Esophagus (tissue), 2 donors: ENCODE data around the gene AGAP1. TPM values are rescaled to one million over a fixed set of nuclear protein-coding genes. Genes with fewer than 3 reads are reported as not detected.

Experiments used
- H3K27ac ChIP-seq, 2 donors: one replicate each; pipeline ENCODE4 v1.5.1; 2013; ENCODE audit warnings: low read depth in 2 of 2, mild to moderate bottlenecking in 2 of 2, inconsistent platforms in 1 of 2, low read length in 1 of 2, moderate library complexity in 1 of 2
- H3K27me3 ChIP-seq, 2 donors: one replicate each; pipeline ENCODE4 v1.6.1; 2013; ENCODE audit warnings: low read length in 2 of 2, control low read depth in 1 of 2, mild to moderate bottlenecking in 1 of 2; ENCODE audit not compliant: insufficient read depth in 2 of 2, control insufficient read depth in 1 of 2
- H3K36me3 ChIP-seq, 2 donors: one replicate each; pipeline ENCODE4 v1.6.1; 2013; ENCODE audit warnings: low read length in 1 of 2; ENCODE audit not compliant: control insufficient read depth in 2 of 2, insufficient read depth in 2 of 2
- H3K4me1 ChIP-seq, 2 donors: one replicate each; pipeline ENCODE4 v1.6.1; 2013; ENCODE audit warnings: low read length in 1 of 2; ENCODE audit not compliant: control insufficient read depth in 2 of 2, insufficient read depth in 2 of 2
- H3K4me3 ChIP-seq, 2 donors: one replicate each; pipeline ENCODE4 v1.5.1; 2013; ENCODE audit warnings: low read length in 2 of 2, mild to moderate bottlenecking in 2 of 2, low read depth in 1 of 2, moderate library complexity in 1 of 2
- H3K9me3 ChIP-seq, 2 donors: one replicate each; pipeline ENCODE4 v1.6.1; 2013; ENCODE audit warnings: mild to moderate bottlenecking in 2 of 2, low read depth in 1 of 2, low read length in 1 of 2, moderate library complexity in 1 of 2; ENCODE audit not compliant: control insufficient read depth in 2 of 2, insufficient read depth in 1 of 2
- WGBS, 2 donors: extraction: QIAGEN DNeasy Blood & Tissue Kit; methylation state at CpG; one replicate each; pipeline ENCODE4 v1.1.7; 2013; 5-methylcytosine and 5-hydroxymethylcytosine counted together
- polyA plus RNA-seq, 2 donors: library from polyadenylated mRNA; stranded (reverse); fragments of 200-250 nt; gene quantifications; one replicate each; pipeline ENCODE4 v1.2.3, GENCODE V29; 2013
- donor health status: healthy with polysubstance abuse.
- donor health status: Bipolar disorder and iron deficiency.

The AGAP1 gene
- polyA plus RNA-seq, 2 donors = 4.9 TPM

DNA sequence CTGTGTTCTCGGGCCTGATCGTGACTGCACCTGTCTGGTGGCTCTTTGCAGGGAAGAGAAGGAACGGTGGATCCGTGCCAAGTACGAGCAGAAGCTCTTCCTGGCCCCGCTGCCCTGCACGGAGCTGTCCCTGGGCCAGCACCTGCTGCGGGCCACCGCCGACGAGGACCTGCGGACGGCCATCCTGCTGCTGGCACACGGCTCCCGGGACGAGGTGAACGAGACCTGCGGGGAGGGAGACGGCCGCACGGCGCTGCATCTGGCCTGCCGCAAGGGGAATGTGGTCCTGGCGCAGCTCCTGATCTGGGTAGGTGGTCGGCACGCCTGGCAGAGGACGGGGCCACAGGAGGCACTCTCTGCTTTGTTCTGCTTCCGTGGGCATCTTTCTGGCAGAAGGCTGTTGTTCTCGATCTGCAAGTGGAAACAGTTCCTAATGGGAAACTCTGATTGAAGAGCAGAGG is 626.3 kb downstream of the AGAP1 start:
- Histone ChIP-seq H3K9me3 (peaks cover 0 to 2% of the 10 kb centered on the region in 2 donors), H3K4me1 (peaks cover 0 to 2% of the 10 kb centered on the region in 2 donors), H3K27me3 (no peaks in the 10 kb centered on the region), H3K27ac (no peak overlapping the region), H3K36me3 (peaks cover 0 to 9% of the 10 kb centered on the region in 2 donors), H3K4me3 (no peak overlapping the region)
- WGBS, 2 donors = 81 to 84% methylated on average over 29 of the region's 29 CpGs

GRCh38 chr2:236120829-236121228 is 627.0 kb downstream of the AGAP1 start:
- 76 to 80% methylated on average over 5 of the region's 5 CpGs for WGBS, 2 donors

GRCh38 chr2:236121546-236121945 is 627.7 kb downstream of the AGAP1 start:
- H3K4me1 ChIP-seq = peaks cover 0 to 2% of the 10 kb centered on the region in 2 donors
- H3K9me3 ChIP-seq = peaks cover 0 to 2% of the 10 kb centered on the region in 2 donors
- no peak overlapping the region for H3K4me3 ChIP-seq
- peaks cover 0 to 9% of the 10 kb centered on the region in 2 donors for H3K36me3 ChIP-seq
- 95% methylated on average over 7 of the region's 7 CpGs for WGBS, 2 donors
- H3K27me3 ChIP-seq = no peaks in the 10 kb centered on the region
- H3K27ac ChIP-seq = no peak overlapping the region

More at GRCh38 chr2:236120829-236121228, 627.0 kb downstream of the AGAP1 start:
- Histone ChIP-seq H3K9me3 (peaks cover 0 to 2% of the 10 kb centered on the region in 2 donors), H3K27ac (no peak overlapping the region), H3K4me3 (no peak overlapping the region), H3K27me3 (no peaks in the 10 kb centered on the region), H3K4me1 (peaks cover 0 to 2% of the 10 kb centered on the region in 2 donors), H3K36me3 (peaks cover 0 to 9% of the 10 kb centered on the region in 2 donors)

GRCh38 chr2:236122236-236122635 is 628.4 kb downstream of the AGAP1 start:
- no peak overlapping the region for H3K27ac ChIP-seq
- H3K4me3 ChIP-seq = no peak overlapping the region
- 85 to 87% methylated on average over 3 of the region's 3 CpGs for WGBS, 2 donors
- H3K27me3 ChIP-seq = no peaks in the 10 kb centered on the region
- H3K36me3 ChIP-seq = peaks cover 0 to 9% of the 10 kb centered on the region in 2 donors
- peaks cover 0 to 2% of the 10 kb centered on the region in 2 donors for H3K4me1 ChIP-seq
- peaks cover 0 to 2% of the 10 kb centered on the region in 2 donors for H3K9me3 ChIP-seq

- Histone ChIP-seq H3K27me3 (no peaks in the 10 kb centered on the region), H3K4me1 (peaks cover 0 to 2% of the 10 kb centered on the region in 2 donors), H3K27ac (no peak overlapping the region), H3K36me3 (peaks cover 0 to 9% of the 10 kb centered on the region in 2 donors), H3K9me3 (peaks cover 0 to 2% of the 10 kb centered on the region in 2 donors), H3K4me3 (no peak overlapping the region)
- WGBS, 2 donors = 95 to 97% methylated on average over 19 of the region's 19 CpGs
These were observed 629.9 kb downstream of the AGAP1 start for GRCh38 chr2:236123716-236124115.

GRCh38 chr2:236124182-236124893 is 630.5 kb downstream of the AGAP1 start:
- H3K4me1 ChIP-seq = peaks cover 0 to 2% of the 10 kb centered on the region in 2 donors
- H3K4me3 ChIP-seq = no peak overlapping the region
- WGBS, 2 donors = 94 to 95% methylated on average over 25 to 30 of the region's 30 CpGs
- H3K36me3 ChIP-seq = peaks cover 0 to 9% of the 10 kb centered on the region in 2 donors
- peaks cover 0 to 2% of the 10 kb centered on the region in 2 donors for H3K9me3 ChIP-seq
- no peaks in the 10 kb centered on the region for H3K27me3 ChIP-seq
- no peak overlapping the region for H3K27ac ChIP-seq

DNA sequence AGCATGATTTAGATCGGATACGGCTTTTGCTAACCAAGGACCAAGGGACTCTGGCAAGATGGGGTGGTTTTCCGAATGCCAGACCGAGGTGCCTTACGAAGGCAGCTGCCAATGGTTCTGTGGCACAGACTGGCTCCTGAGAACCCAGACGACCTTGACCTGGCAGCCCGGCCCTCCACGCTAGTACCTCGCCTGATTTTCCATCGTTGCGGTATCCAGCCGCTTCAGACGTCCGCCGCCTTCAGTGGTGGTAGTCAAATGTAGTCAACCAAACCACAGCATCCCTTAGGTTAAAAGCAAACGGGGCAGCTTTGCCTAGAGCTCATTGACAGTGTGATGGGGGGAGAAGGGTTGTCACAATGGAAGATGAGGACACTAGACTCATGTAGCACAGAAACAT is 631.7 kb downstream of the AGAP1 start:
- Histone ChIP-seq H3K36me3 (peaks cover 0 to 6% of the 10 kb centered on the region in 2 donors), H3K27me3 (no peaks in the 10 kb centered on the region), H3K4me3 (no peak overlapping the region), H3K4me1 (peaks cover 0 to 2% of the 10 kb centered on the region in 2 donors), H3K9me3 (peaks cover 0 to 2% of the 10 kb centered on the region in 2 donors), H3K27ac (no peak overlapping the region)
- WGBS, 2 donors = 93 to 95% methylated on average over 16 of the region's 16 CpGs

GRCh38 chr2:236127010-236127409 is 633.2 kb downstream of the AGAP1 start:
- Histone ChIP-seq H3K27me3 (no peaks in the 10 kb centered on the region), H3K36me3 (peaks cover 0 to 6% of the 10 kb centered on the region in 2 donors), H3K9me3 (no peaks in the 10 kb centered on the region), H3K4me3 (no peak overlapping the region), H3K27ac (no peak overlapping the region), H3K4me1 (no peaks in the 10 kb centered on the region)
- WGBS, 2 donors = 87% methylated on average over 11 of the region's 11 CpGs

- 89 to 92% methylated on average over 17 of the region's 17 CpGs for WGBS, 2 donors
- no peaks in the 10 kb centered on the region for H3K27me3 ChIP-seq
- no peaks in the 10 kb centered on the region for H3K4me1 ChIP-seq
- peaks cover 0 to 6% of the 10 kb centered on the region in 2 donors for H3K36me3 ChIP-seq
- H3K9me3 ChIP-seq = no peaks in the 10 kb centered on the region
- H3K4me3 ChIP-seq = no peak overlapping the region
- no peak overlapping the region for H3K27ac ChIP-seq
These were observed 634.5 kb downstream of the AGAP1 start for GRCh38 chr2:236128321-236128720.

DNA sequence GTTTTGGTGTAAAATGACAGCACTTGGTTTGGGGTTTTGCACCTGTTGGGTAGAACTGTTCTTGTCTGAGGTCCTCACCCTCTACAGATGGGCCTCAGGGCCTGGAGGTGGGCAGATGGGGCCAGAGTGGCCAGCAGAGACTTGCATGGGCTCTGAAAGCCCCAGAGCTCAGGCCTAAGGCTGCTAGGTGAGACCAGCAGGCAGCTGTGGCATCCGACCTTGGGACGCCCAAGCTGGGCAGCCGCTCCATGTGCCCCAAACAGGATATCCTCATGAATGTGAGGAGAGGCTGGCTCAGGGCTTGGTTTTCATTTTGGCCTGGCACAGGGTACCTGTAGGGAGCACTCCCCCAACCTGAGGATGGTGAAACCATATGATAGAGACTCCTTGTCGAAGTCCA is 636.1 kb downstream of the AGAP1 start:
- WGBS, 2 donors = 95 to 97% methylated on average over 4 of the region's 4 CpGs
- H3K4me1 ChIP-seq = no peaks in the 10 kb centered on the region
- H3K9me3 ChIP-seq = no peaks in the 10 kb centered on the region
- H3K27ac ChIP-seq = no peak overlapping the region
- no peak overlapping the region for H3K4me3 ChIP-seq
- H3K27me3 ChIP-seq = no peaks in the 10 kb centered on the region
- no peaks in the 10 kb centered on the region for H3K36me3 ChIP-seq
